Measurements from ENCODE around the gene ZNF562.
A peak's percentile ranks its signal among the peaks of the same experiment; 100 is the strongest.

ZNF562 gene

DNA sequence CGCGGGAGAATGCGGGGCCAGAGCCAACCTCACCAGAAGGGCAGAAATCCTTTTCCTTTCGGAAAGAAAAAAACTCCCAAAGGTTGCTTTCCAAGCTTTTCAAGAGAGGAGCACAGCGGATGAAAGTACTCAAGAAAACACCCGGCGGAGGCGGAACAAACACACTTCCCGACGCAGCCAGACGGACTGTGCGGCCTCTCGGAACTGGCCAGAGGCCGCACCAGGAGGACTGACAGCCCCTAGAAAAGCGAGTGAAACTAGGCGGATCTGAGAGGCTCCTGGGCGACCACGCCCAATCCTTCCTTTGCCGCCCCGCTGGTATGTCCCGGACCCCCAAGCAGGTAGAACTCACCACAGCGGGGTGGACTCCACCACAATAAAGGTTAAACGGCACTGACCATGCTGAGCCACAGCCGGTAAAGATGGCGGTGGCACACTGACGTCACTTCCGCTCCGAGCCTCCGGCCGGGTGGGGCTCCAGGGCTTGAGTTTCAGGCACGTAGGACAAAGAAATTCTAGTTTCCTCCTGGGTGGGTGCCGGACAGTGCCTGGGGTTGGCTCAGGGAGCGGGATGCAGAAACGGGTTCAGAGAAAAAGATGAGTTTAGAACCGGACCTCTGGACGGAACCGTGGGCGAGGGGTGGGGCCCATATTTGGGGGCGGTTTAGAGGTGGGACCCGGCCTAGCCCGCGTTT is at the start of gene ZNF562:
ZNF562 (minus strand) TSS at position 438 of the 695 bp plus-strand sequence. CDS start 14,356 bp downstream, outside the sequence.
- H2AFZ ChIP-seq (ENCODE audit: low read depth, low read length), result peak within 1 kb of the TSS; percentile 87
- H3K4me2 ChIP-seq (ENCODE audit: insufficient read depth, low read length), result peak within 1 kb of the TSS; percentile 76
- H4K20me1 ChIP-seq (ENCODE audit: insufficient read depth, low read length), result peaks cover 5% of the 10 kb centered on the region; the same call in 1 of the 2 replicates
- peak within 1 kb of the TSS; percentile 87 for H3K4me3 ChIP-seq (ENCODE audit: low read depth in 1 of 2, low read length in 2 of 2)
- H3K36me3 ChIP-seq (ENCODE audit: insufficient read depth, low read length), result peaks cover 33% of the 10 kb centered on the region
- ATAC-seq (ENCODE audit: insufficient read depth, low read depth), result peak; percentile 87
- no peaks in the 10 kb centered on the region for H3K27me3 ChIP-seq (ENCODE audit: insufficient read depth, low read length, poor library complexity)
- peaks cover 49% of the 10 kb centered on the region for H3K4me1 ChIP-seq (ENCODE audit: insufficient read depth, low read length)
- DNase-seq, result peak; percentile 86
- TF ChIP-seq EZH2 (IDR thresholded peaks at IDR 0.05; ENCODE audit: borderline replicate concordance, low read depth, low read length, severe bottlenecking), result no peak
- TF ChIP-seq, protein P1, sequence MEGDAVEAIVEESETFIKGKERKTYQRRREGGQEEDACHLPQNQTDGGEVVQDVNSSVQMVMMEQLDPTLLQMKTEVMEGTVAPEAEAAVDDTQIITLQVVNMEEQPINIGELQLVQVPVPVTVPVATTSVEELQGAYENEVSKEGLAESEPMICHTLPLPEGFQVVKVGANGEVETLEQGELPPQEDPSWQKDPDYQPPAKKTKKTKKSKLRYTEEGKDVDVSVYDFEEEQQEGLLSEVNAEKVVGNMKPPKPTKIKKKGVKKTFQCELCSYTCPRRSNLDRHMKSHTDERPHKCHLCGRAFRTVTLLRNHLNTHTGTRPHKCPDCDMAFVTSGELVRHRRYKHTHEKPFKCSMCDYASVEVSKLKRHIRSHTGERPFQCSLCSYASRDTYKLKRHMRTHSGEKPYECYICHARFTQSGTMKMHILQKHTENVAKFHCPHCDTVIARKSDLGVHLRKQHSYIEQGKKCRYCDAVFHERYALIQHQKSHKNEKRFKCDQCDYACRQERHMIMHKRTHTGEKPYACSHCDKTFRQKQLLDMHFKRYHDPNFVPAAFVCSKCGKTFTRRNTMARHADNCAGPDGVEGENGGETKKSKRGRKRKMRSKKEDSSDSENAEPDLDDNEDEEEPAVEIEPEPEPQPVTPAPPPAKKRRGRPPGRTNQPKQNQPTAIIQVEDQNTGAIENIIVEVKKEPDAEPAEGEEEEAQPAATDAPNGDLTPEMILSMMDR (IDR thresholded peaks at IDR 0.05; ENCODE audit: borderline replicate concordance, extremely low read depth, low read length, poor library complexity, severe bottlenecking), result no peak
- H3K9me3 ChIP-seq (ENCODE audit: insufficient read depth, low read length, severe bottlenecking), result peaks cover 10% of the 10 kb centered on the region
- H3K9ac ChIP-seq (ENCODE audit: low read depth, low read length), result peak within 1 kb of the TSS; percentile 86
- H3K79me2 ChIP-seq (ENCODE audit: insufficient read depth, low read length), result peaks cover 55% of the 10 kb centered on the region
- H3K27ac ChIP-seq (ENCODE audit: low read length), result peak within 1 kb of the TSS; percentile 95

DNA sequence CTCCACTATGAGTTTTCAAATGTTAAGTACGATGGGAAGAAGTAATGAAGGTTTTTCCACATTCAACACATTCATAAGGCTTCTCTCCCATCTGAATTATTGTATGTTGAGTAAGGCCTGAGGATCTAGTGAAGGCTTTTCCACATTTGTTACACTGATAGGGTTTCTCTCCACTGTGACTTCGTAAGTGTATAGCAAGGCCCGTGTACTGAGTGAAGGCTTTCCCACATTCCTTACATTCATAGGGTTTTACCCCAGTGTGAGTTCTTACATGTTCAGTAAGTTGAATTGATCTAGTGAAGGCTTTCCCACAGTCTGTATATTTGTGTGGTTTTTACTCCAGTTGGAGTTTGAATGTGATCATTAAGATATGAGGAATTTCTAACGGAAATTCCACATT is 49.3 kb upstream of the ZNF562 start:
- Histone ChIP-seq H3K27ac (ENCODE audit: low read length) (no peak overlapping the region), H3K4me1 (ENCODE audit: insufficient read depth, low read length) (peaks cover 29% of the 10 kb centered on the region), H3K36me3 (ENCODE audit: insufficient read depth, low read length) (no peaks in the 10 kb centered on the region), H3K4me2 (ENCODE audit: insufficient read depth, low read length) (no peak overlapping the region), H3K9ac (ENCODE audit: low read depth, low read length) (no peak overlapping the region), H3K27me3 (ENCODE audit: insufficient read depth, low read length, poor library complexity) (no peaks in the 10 kb centered on the region), H3K9me3 (ENCODE audit: insufficient read depth, low read length, severe bottlenecking) (no peaks in the 10 kb centered on the region), H2AFZ (ENCODE audit: low read depth, low read length) (no peak overlapping the region), H3K79me2 (ENCODE audit: insufficient read depth, low read length) (no peaks in the 10 kb centered on the region), H3K4me3 (ENCODE audit: low read depth in 1 of 2, low read length in 2 of 2) (no peak overlapping the region), H4K20me1 (ENCODE audit: insufficient read depth, low read length) (no peaks in the 10 kb centered on the region)
- DNase-seq (no peak), ATAC-seq (ENCODE audit: insufficient read depth, low read depth) (no peak)
- TF ChIP-seq, protein P1 (IDR thresholded peaks at IDR 0.05; ENCODE audit: borderline replicate concordance, extremely low read depth, low read length, poor library complexity, severe bottlenecking), result no peak
- TF ChIP-seq EZH2 (IDR thresholded peaks at IDR 0.05; ENCODE audit: borderline replicate concordance, low read depth, low read length, severe bottlenecking), result no peak

DNA sequence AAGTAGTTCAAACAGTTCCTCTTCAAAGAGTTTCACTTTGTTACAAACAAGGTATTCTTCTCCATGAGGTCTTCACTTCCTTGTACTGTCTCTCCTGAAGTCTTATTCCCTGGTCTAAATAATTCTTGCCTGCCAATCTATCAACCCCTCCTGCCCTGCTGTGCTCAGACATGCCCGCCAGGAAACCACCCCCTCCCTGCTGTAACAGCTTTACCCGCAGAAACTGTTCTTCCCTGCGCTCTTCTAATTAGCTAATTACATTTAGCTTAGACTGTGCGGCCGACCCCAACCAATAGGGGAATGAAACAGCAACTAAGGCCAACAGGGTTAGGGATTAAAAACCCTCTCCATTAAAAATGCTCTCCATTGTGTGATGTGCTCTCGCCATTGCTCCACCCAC is 47.0 kb upstream of the ZNF562 start:
- Histone ChIP-seq H3K4me2 (ENCODE audit: insufficient read depth, low read length) (peak overlapping the region; percentile 44), H3K4me1 (ENCODE audit: insufficient read depth, low read length) (peaks cover 29% of the 10 kb centered on the region), H3K4me3 (ENCODE audit: low read depth in 1 of 2, low read length in 2 of 2) (peak overlapping the region in 1 of 2 experiments; percentile 21; a peak in 2 of 4 replicates), H3K9ac (ENCODE audit: low read depth, low read length) (peak overlapping the region; percentile 48), H3K9me3 (ENCODE audit: insufficient read depth, low read length, severe bottlenecking) (no peaks in the 10 kb centered on the region), H4K20me1 (ENCODE audit: insufficient read depth, low read length) (no peaks in the 10 kb centered on the region), H2AFZ (ENCODE audit: low read depth, low read length) (peak overlapping the region; percentile 59), H3K36me3 (ENCODE audit: insufficient read depth, low read length) (no peaks in the 10 kb centered on the region), H3K27me3 (ENCODE audit: insufficient read depth, low read length, poor library complexity) (no peaks in the 10 kb centered on the region), H3K27ac (ENCODE audit: low read length) (peak overlapping the region; percentile 85), H3K79me2 (ENCODE audit: insufficient read depth, low read length) (no peaks in the 10 kb centered on the region)
- ATAC-seq (ENCODE audit: insufficient read depth, low read depth), result peak; percentile 98
- no peak for TF ChIP-seq EZH2 (IDR thresholded peaks at IDR 0.05; ENCODE audit: borderline replicate concordance, low read depth, low read length, severe bottlenecking)
- TF ChIP-seq, protein P1 (IDR thresholded peaks at IDR 0.05; ENCODE audit: borderline replicate concordance, extremely low read depth, low read length, poor library complexity, severe bottlenecking), result peak; percentile 30
- peak; percentile 87 for DNase-seq

Data from DND-41 (cell line).